LoVo (cell line): ENCODE measurements around the gene HLA-G.
A peak's percentile ranks its signal among the peaks of the same experiment; 100 is the strongest.
"Not testable (repeated sequence)": the region's sequence is repeated elsewhere in the genome, so short reads cannot be mapped to it uniquely, and the experiment has no call there.

Experiments
- DNase-seq: peaks from one replicate; pipeline ENCODE4 v3.0.0-alpha.2; 2016; ENCODE audit warnings: low spot score

HLA-G gene

GRCh38 chr6:29827579-29828470 is at the start of gene HLA-G:
Gene HLA-G (plus strand): TSS chr6:29827825. CDS start chr6:29827845, 20 bp downstream.
- DNase-seq, result no peak

GRCh38 chr6:29780019-29780698 is 47.5 kb upstream of the HLA-G start:
- not testable (repeated sequence) for DNase-seq

GRCh38 chr6:29789176-29789575 is 38.4 kb upstream of the HLA-G start:
- no peak for DNase-seq

GRCh38 chr6:29790626-29791025 is 37.0 kb upstream of the HLA-G start:
- peak; percentile 76 for DNase-seq

- no peak for DNase-seq
Observed at GRCh38 chr6:29791162-29791561, 36.5 kb upstream of the HLA-G start.

- DNase-seq, result no peak
Observed at GRCh38 chr6:29791786-29792122, 35.9 kb upstream of the HLA-G start.

GRCh38 chr6:29792123-29793035 is 35.2 kb upstream of the HLA-G start:
- no peak for DNase-seq

GRCh38 chr6:29793036-29793356 is 34.6 kb upstream of the HLA-G start:
- DNase-seq, result no peak

- DNase-seq, result no peak
Observed at GRCh38 chr6:29793796-29794195, 33.8 kb upstream of the HLA-G start.

- DNase-seq, result no peak
Observed at GRCh38 chr6:29796026-29796425, 31.6 kb upstream of the HLA-G start.

- DNase-seq, result no peak
Observed at GRCh38 chr6:29797135-29797534, 30.5 kb upstream of the HLA-G start.

GRCh38 chr6:29797966-29798365 is 29.7 kb upstream of the HLA-G start:
- no peak for DNase-seq

- no peak for DNase-seq
Observed at GRCh38 chr6:29800254-29800653, 27.4 kb upstream of the HLA-G start.

- no peak for DNase-seq
Observed at GRCh38 chr6:29806387-29806786, 21.2 kb upstream of the HLA-G start.

- no peak for DNase-seq
Observed at GRCh38 chr6:29809249-29809648, 18.4 kb upstream of the HLA-G start.

- DNase-seq, result no peak
Observed at GRCh38 chr6:29810371-29810770, 17.3 kb upstream of the HLA-G start.

GRCh38 chr6:29811377-29811776 is 16.2 kb upstream of the HLA-G start:
- no peak for DNase-seq

GRCh38 chr6:29813066-29813465 is 14.6 kb upstream of the HLA-G start:
- no peak for DNase-seq

- DNase-seq, result no peak
Observed at GRCh38 chr6:29813809-29814208, 13.8 kb upstream of the HLA-G start.

- no peak for DNase-seq
Observed at GRCh38 chr6:29814379-29815117, 13.1 kb upstream of the HLA-G start.

- no peak for DNase-seq
Observed at GRCh38 chr6:29815118-29815750, 12.4 kb upstream of the HLA-G start.
